GM21717 (cell line): Measurements from ENCODE around the gene DOLPP1.

ENCODE experiments used
- ATAC-seq: cut with Tn5 transposase; IDR thresholded peaks from one replicate; pipeline ENCODE4 v1.9.1; 2021; ENCODE audit warnings: mild to moderate bottlenecking, moderate library complexity; ENCODE audit not compliant: unreplicated experiment

Gene DOLPP1

GRCh38 chr9:129063061-129063460, 17.9 kb upstream of the DOLPP1 start:
- no peak for ATAC-seq

GRCh38 chr9:129064499-129064908, 16.4 kb upstream of the DOLPP1 start:
- ATAC-seq = no peak

- no peak for ATAC-seq
Observed at GRCh38 chr9:129068110-129068509, 12.8 kb upstream of the DOLPP1 start.

GRCh38 chr9:129068990-129069861, 11.7 kb upstream of the DOLPP1 start:
- peak; percentile 59 for ATAC-seq

- ATAC-seq = no peak
Observed at GRCh38 chr9:129069862-129070641, 10.9 kb upstream of the DOLPP1 start.

GRCh38 chr9:129070696-129071525, 10.0 kb upstream of the DOLPP1 start:
- ATAC-seq = no peak

GRCh38 chr9:129071526-129072126, 9.3 kb upstream of the DOLPP1 start:
- ATAC-seq = no peak

GRCh38 chr9:129072171-129072570, 8.7 kb upstream of the DOLPP1 start:
- no peak for ATAC-seq

- ATAC-seq = no peak
Observed at GRCh38 chr9:129073404-129073803, 7.5 kb upstream of the DOLPP1 start.

- ATAC-seq = no peak
Observed at GRCh38 chr9:129074106-129074505, 6.8 kb upstream of the DOLPP1 start.

- no peak for ATAC-seq
Observed at GRCh38 chr9:129075996-129076639, 4.8 kb upstream of the DOLPP1 start.

- no peak for ATAC-seq
Observed at GRCh38 chr9:129076640-129077037, 4.3 kb upstream of the DOLPP1 start.

- no peak for ATAC-seq
Observed at GRCh38 chr9:129077236-129077635, 3.7 kb upstream of the DOLPP1 start.

GRCh38 chr9:129078691-129079503, 2.0 kb upstream of the DOLPP1 start:
- no peak for ATAC-seq

- ATAC-seq = no peak
Observed at GRCh38 chr9:129079829-129080228, 1.1 kb upstream of the DOLPP1 start.

- no peak for ATAC-seq
Observed at GRCh38 chr9:129080298-129080600, 662 bp upstream of the DOLPP1 start.

GRCh38 chr9:129081388-129081904, 535 bp downstream of the DOLPP1 start:
- peak; percentile 1 for ATAC-seq

- no peak for ATAC-seq
Observed at GRCh38 chr9:129084087-129084486, 3.2 kb downstream of the DOLPP1 start.

- ATAC-seq = no peak
Observed at GRCh38 chr9:129089246-129089645, 8.3 kb downstream of the DOLPP1 start.
